Stomach (tissue), 9 donors: ENCODE data around the gene GUCY2F. TPM values are rescaled to one million over a fixed set of nuclear protein-coding genes. Genes with fewer than 3 reads are reported as not detected.

Experiments used
- DNase-seq, 2 donors: peaks; one replicate each; pipeline versions ENCODE4 v3.0.0 to v3.0.0-alpha.2; 2013 to 2019
- H3K27ac ChIP-seq, 5 donors: fragments of 200-600 bp in 4 of 5; sonication (generic) in 4 of 5; one replicate each; pipeline ENCODE4 v1.5.1; 2013 to 2019; ENCODE audit warnings: mild to moderate bottlenecking in 1 of 5, moderate library complexity in 1 of 5
- H3K27me3 ChIP-seq, 3 donors: fragments of 200-600 bp; sonication (generic); one replicate each; pipeline ENCODE4 v1.5.1; 2017 to 2019; ENCODE audit warnings: mixed run types in 1 of 3
- H3K36me3 ChIP-seq, 4 donors: fragments of 200-600 bp; sonication (generic); 1 replicate in 3 of 4; 2 replicates in 1 of 4; pipeline ENCODE4 v1.5.1; 2016 to 2019
- H3K4me1 ChIP-seq, 4 donors: fragments of 200-600 bp; sonication (generic); one replicate each; pipeline ENCODE4 v1.5.1; 2016 to 2019
- H3K4me3 ChIP-seq, 4 donors: fragments of 200-600 bp; sonication (generic) in 3 of 4; one replicate each; pipeline ENCODE4 v1.5.1; 2016 to 2019; ENCODE audit warnings: mild to moderate bottlenecking in 1 of 4
- H3K9me3 ChIP-seq, 4 donors: fragments of 200-600 bp; sonication (generic); one replicate each; pipeline ENCODE4 v1.5.1; 2016 to 2019
- EP300 ChIP-seq: sonication (generic); formaldehyde crosslinking; IDR thresholded peaks from one replicate; pipeline ENCODE4 v1.6.1; 2017; ENCODE audit warnings: antibody characterized with exemption
- POLR2A ChIP-seq, 4 donors: fragments of 450-650 bp; IDR thresholded peaks; one replicate each; pipeline ENCODE4 v1.6.1; 2016; ENCODE audit warnings: antibody characterized with exemption in 4 of 4, control low read depth in 2 of 4, mild to moderate bottlenecking in 1 of 4, moderate library complexity in 1 of 4
- POLR2AphosphoS5 ChIP-seq, 3 donors: sonication (generic); formaldehyde crosslinking; IDR thresholded peaks; one replicate each; pipeline ENCODE4 v1.6.1; 2016; ENCODE audit warnings: antibody characterized with exemption in 3 of 3
- WGBS, 5 donors: extraction: QIAGEN DNeasy Blood & Tissue Kit in 3 of 5; methylation state at CpG; one replicate each; pipeline versions ENCODE4 v1.1.5 to v1.1.7; 2013 to 2018; 5-methylcytosine and 5-hydroxymethylcytosine counted together
- intact Hi-C: fragments of 100-400 bp; cut with DNase I; formaldehyde crosslinking; loops from one replicate; pipeline ENCODE4 v1.15.1; 2023; ENCODE audit warnings: low total_unique reads
- polyA plus RNA-seq, 3 donors: library from polyadenylated mRNA; stranded (reverse); fragments of 200-250 nt; gene quantifications; one replicate each; pipeline ENCODE4 v1.2.3, GENCODE V29; 2013
- total RNA-seq, 5 donors: library from RNA; depleted of rRNA; stranded (reverse); fragments of >200 nt; gene quantifications; one replicate each; pipeline versions ENCODE4 v1.1.0 to v1.2.3, GENCODE V29; 2014 to 2016
- TF ChIP-seq, protein P1 (sequence below), 7 experiments: fragments of 450-650 bp in 4 of 7; fragments of 200-600 bp in 3 of 7; sonication (generic) in 3 of 7; IDR thresholded peaks; one replicate each; pipeline ENCODE4 v1.5.1; 2016 to 2019; ENCODE audit warnings: antibody characterized with exemption in 7 of 7, control low read depth in 2 of 7, mild to moderate bottlenecking in 1 of 7
- donor health status: healthy with polysubstance abuse.
- donor health status: Bipolar disorder and iron deficiency.
- donor health status: healthy.

Gene GUCY2F
- total and polyA plus RNA-seq, 8 donors, result not detected

DNA sequence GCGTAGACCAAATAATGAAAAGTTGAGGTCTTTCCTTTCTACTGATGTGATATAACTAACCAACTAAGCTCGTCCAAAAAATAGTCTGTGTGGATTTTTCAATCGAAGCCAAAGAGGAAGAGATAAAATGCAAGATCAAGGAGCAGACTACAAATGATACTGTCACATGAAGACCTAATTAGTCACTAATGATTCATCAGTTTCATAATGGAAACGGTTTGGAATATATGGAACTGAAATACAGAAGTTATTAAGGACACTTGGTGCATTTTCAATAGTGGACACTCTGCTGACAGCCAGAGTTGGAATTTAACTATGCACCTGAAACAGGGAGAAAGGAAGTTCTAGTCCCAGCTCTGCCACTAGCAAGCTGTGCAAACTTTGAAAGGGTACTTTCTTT, 119.8 kb downstream of the GUCY2F start:
- no peak overlapping the region for H3K4me3 ChIP-seq
- H3K4me1 ChIP-seq, result no peaks in the 10 kb centered on the region
- intact Hi-C loops, result no loop called here
- peaks cover 0 to 6% (median 0%) of the 10 kb centered on the region in 3 donors for H3K27me3 ChIP-seq
- TF ChIP-seq EP300 (no peak), POLR2A (IDR thresholded peaks at IDR 0.05) (no peak), POLR2AphosphoS5 (IDR thresholded peaks at IDR 0.05) (no peak)
- TF ChIP-seq, protein P1, sequence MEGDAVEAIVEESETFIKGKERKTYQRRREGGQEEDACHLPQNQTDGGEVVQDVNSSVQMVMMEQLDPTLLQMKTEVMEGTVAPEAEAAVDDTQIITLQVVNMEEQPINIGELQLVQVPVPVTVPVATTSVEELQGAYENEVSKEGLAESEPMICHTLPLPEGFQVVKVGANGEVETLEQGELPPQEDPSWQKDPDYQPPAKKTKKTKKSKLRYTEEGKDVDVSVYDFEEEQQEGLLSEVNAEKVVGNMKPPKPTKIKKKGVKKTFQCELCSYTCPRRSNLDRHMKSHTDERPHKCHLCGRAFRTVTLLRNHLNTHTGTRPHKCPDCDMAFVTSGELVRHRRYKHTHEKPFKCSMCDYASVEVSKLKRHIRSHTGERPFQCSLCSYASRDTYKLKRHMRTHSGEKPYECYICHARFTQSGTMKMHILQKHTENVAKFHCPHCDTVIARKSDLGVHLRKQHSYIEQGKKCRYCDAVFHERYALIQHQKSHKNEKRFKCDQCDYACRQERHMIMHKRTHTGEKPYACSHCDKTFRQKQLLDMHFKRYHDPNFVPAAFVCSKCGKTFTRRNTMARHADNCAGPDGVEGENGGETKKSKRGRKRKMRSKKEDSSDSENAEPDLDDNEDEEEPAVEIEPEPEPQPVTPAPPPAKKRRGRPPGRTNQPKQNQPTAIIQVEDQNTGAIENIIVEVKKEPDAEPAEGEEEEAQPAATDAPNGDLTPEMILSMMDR (IDR thresholded peaks at IDR 0.05), result no peak
- H3K27ac ChIP-seq, result no peak overlapping the region
- DNase-seq, result no peak
- H3K9me3 ChIP-seq, result peaks cover 0 to 12% (median 4%) of the 10 kb centered on the region in 4 donors
- 55 to 78% (median 64%) methylated on average over 4 of the region's 4 CpGs for WGBS, 5 donors
- no peaks in the 10 kb centered on the region for H3K36me3 ChIP-seq

- Histone ChIP-seq H3K27ac (no peak overlapping the region), H3K27me3 (peaks cover 0 to 6% (median 0%) of the 10 kb centered on the region in 3 donors), H3K4me3 (no peak overlapping the region), H3K4me1 (no peaks in the 10 kb centered on the region), H3K9me3 (peaks cover 0 to 12% (median 4%) of the 10 kb centered on the region in 4 donors), H3K36me3 (no peaks in the 10 kb centered on the region)
- DNase-seq, result no peak
- 48 to 72% (median 62%) methylated on average over 3 of the region's 3 CpGs for WGBS, 5 donors
- TF ChIP-seq EP300 (no peak), POLR2AphosphoS5 (IDR thresholded peaks at IDR 0.05) (no peak), POLR2A (IDR thresholded peaks at IDR 0.05) (no peak)
- TF ChIP-seq, protein P1 (IDR thresholded peaks at IDR 0.05), result no peak
- intact Hi-C loops, result no loop called here
Measured at GRCh38 chrX:109360301-109360700, 121.6 kb downstream of the GUCY2F start.

DNA sequence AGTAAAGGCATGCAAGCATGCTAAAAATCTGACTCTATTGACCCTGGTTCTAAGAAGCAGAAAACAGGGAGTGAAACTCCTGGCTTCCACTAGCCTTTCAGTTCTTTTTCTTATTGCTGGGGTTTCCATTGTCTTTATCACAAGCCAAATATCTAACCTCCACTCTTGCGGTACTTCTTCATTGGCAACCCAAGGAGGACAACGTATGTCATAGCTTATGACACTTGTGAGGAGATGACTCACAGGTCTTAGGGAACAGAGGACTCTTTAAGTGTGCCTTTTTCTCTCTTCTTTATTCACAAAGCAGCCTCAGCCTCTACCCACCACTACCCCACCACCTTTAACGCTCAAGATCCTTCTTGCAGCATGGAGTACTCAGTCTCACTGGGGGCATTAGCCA, 124.2 kb downstream of the GUCY2F start:
- TF ChIP-seq, protein P1 (IDR thresholded peaks at IDR 0.05), result no peak
- TF ChIP-seq EP300 (no peak), POLR2A (IDR thresholded peaks at IDR 0.05) (no peak), POLR2AphosphoS5 (IDR thresholded peaks at IDR 0.05) (no peak)
- peaks cover 0 to 6% (median 0%) of the 10 kb centered on the region in 3 donors for H3K27me3 ChIP-seq
- H3K4me3 ChIP-seq, result no peak overlapping the region
- WGBS, 5 donors, result 82 to 97% (median 93%) methylated on average over 3 of the region's 3 CpGs
- H3K27ac ChIP-seq, result no peak overlapping the region
- H3K9me3 ChIP-seq, result peaks cover 0 to 12% (median 4%) of the 10 kb centered on the region in 4 donors
- intact Hi-C loops, result no loop called here
- no peaks in the 10 kb centered on the region for H3K36me3 ChIP-seq
- DNase-seq, result no peak
- peaks cover 0 to 2% (median 0%) of the 10 kb centered on the region in 4 donors for H3K4me1 ChIP-seq

DNA sequence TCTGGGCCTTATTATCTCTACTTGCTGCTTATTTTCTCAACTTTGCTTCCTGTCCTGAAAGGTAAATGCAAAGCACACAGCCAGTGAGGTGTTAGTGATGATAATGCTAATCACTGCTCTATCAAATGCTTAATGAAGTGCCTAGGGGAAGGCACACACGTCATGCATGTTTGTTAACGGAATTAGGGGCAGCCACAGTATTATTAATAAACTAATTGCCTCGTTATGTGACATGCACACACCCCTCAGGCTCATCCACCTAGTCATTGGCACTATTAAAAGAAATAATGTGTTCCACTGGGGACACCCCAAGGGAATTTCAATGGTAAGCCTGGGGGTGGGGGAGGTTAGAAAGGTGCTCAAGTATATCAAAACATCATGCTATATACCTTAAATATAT, 125.2 kb downstream of the GUCY2F start:
- intact Hi-C loops, result no loop called here
- WGBS, 5 donors, result 24 to 72% (median 63%) methylated on average over 3 of the region's 3 CpGs
- Histone ChIP-seq H3K4me1 (peaks cover 0 to 12% (median 0%) of the 10 kb centered on the region in 4 donors), H3K27ac (no peak overlapping the region), H3K4me3 (no peak overlapping the region), H3K36me3 (no peaks in the 10 kb centered on the region), H3K9me3 (peaks cover 0 to 12% (median 4%) of the 10 kb centered on the region in 4 donors), H3K27me3 (peaks cover 0 to 6% (median 0%) of the 10 kb centered on the region in 3 donors)
- TF ChIP-seq EP300 (no peak), POLR2A (IDR thresholded peaks at IDR 0.05) (no peak), POLR2AphosphoS5 (IDR thresholded peaks at IDR 0.05) (no peak)
- TF ChIP-seq, protein P1 (IDR thresholded peaks at IDR 0.05), result no peak
- no peak for DNase-seq
